HEK293 (cell line): ENCODE data around the gene TNPO3.

Experiments used
- MZF1 ChIP-seq: fragments of 450-650 bp; formaldehyde crosslinking; IDR thresholded peaks from 2 replicates; pipeline ENCODE4 v1.5.1; 2017; ENCODE audit warnings: missing biosample characterization, missing genetic modification characterization, borderline replicate concordance
- SALL2 ChIP-seq: fragments of 450-650 bp; formaldehyde crosslinking; IDR thresholded peaks from 2 replicates; pipeline ENCODE4 v1.5.0; 2017; ENCODE audit warnings: missing biosample characterization, mild to moderate bottlenecking, missing genetic modification characterization, borderline replicate concordance
- ZNF133 ChIP-seq: fragments of 450-650 bp; formaldehyde crosslinking; IDR thresholded peaks from 2 replicates; pipeline ENCODE4 v1.5.1; 2016; ENCODE audit warnings: missing biosample characterization, missing genetic modification characterization
- ZNF274 ChIP-seq, 2 experiments: fragments of 200-500 bp in 1 of 2; fragments of 450-650 bp in 1 of 2; sonication (Bioruptor generic) in 1 of 2; formaldehyde crosslinking in 1 of 2; IDR thresholded peaks; 2 replicates each; pipeline versions ENCODE4 v1.5.1 to v1.6.1; 2014 to 2016; ENCODE audit warnings: borderline replicate concordance in 1 of 2, inconsistent platforms in 1 of 2, low read length in 1 of 2, missing biosample characterization in 1 of 2, missing genetic modification characterization in 1 of 2
- ZNF48 ChIP-seq: fragments of 450-650 bp; formaldehyde crosslinking; IDR thresholded peaks from 2 replicates; pipeline ENCODE4 v1.5.1; 2016; ENCODE audit warnings: missing biosample characterization, missing genetic modification characterization
- ZNF548 ChIP-seq: fragments of 450-650 bp; formaldehyde crosslinking; IDR thresholded peaks from 2 replicates; pipeline ENCODE4 v1.5.1; 2016; ENCODE audit warnings: missing biosample characterization, missing genetic modification characterization
- TF ChIP-seq, protein P1 (sequence below): fragments of 450-650 bp; formaldehyde crosslinking; IDR thresholded peaks from 2 replicates; pipeline ENCODE4 v1.5.1; 2017; ENCODE audit warnings: missing biosample characterization, missing genetic modification characterization
- TF ChIP-seq, protein P2 (sequence below): fragments of 450-650 bp; formaldehyde crosslinking; IDR thresholded peaks from 2 replicates; pipeline ENCODE4 v1.5.1; 2016; ENCODE audit warnings: missing biosample characterization, missing genetic modification characterization

DNA sequence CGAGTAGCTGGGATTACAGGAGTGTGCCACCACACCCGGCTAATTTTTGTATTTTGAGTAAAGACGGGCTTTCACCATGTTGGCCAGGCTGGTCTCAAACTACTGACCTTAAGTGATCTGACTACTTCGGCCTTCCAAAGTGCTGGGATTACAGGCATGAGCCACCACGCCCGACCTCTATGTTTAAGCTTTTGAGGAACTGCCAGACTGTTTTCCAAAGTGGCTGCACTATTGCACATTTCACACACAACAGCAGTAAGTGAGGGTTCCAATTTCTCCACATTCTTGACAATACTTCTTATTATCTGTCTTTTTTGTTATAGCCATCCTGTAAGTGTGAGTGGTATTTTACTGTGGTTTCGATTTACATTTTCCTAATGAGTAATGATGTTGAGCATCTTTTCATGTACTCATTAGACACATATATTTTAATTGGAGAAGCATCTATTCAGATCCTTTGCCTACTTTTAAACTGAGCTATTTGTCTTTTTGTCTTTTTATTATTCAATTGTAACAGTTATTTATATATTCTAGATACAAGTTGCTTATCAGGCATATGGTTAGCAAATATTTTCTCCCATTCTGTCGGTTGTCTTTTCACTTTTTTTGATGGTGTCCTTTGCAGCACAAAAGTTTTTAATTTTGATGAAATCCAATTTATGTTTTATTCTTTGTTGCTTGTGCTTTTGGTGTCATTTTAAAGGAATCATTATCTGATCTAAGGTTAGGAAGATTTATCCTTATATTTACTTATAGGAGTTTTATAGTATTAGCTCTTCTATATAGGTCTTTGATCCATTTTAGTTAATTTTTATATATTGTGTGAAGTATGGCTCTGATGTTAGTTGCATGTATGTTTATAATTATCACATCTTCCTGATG, 130.0 kb downstream of the TNPO3 start:
- TF ChIP-seq MZF1 (tag by site-specific recombination) (no peak), ZNF48 (tag by site-specific recombination) (no peak), ZNF548 (tag by site-specific recombination) (no peak), SALL2 (tag by site-specific recombination) (no peak), ZNF274 (IDR thresholded peaks at IDR 0.05; ENCODE audit: low read length) (no peak), ZNF274 (tag by site-specific recombination; IDR thresholded peaks at IDR 0.05; ENCODE audit: borderline replicate concordance) (no peak), ZNF133 (tag by site-specific recombination) (no peak)
- TF ChIP-seq, protein P1, sequence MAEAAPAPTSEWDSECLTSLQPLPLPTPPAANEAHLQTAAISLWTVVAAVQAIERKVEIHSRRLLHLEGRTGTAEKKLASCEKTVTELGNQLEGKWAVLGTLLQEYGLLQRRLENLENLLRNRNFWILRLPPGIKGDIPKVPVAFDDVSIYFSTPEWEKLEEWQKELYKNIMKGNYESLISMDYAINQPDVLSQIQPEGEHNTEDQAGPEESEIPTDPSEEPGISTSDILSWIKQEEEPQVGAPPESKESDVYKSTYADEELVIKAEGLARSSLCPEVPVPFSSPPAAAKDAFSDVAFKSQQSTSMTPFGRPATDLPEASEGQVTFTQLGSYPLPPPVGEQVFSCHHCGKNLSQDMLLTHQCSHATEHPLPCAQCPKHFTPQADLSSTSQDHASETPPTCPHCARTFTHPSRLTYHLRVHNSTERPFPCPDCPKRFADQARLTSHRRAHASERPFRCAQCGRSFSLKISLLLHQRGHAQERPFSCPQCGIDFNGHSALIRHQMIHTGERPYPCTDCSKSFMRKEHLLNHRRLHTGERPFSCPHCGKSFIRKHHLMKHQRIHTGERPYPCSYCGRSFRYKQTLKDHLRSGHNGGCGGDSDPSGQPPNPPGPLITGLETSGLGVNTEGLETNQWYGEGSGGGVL (tag by site-specific recombination): no peak
- TF ChIP-seq, protein P2, sequence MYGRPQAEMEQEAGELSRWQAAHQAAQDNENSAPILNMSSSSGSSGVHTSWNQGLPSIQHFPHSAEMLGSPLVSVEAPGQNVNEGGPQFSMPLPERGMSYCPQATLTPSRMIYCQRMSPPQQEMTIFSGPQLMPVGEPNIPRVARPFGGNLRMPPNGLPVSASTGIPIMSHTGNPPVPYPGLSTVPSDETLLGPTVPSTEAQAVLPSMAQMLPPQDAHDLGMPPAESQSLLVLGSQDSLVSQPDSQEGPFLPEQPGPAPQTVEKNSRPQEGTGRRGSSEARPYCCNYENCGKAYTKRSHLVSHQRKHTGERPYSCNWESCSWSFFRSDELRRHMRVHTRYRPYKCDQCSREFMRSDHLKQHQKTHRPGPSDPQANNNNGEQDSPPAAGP (tag by site-specific recombination): no peak
